K562 treated with DMSO at 1 percent for 4 hours (cell line): ENCODE data around the gene CRYGS. TPM values are rescaled to one million over a fixed set of nuclear protein-coding genes. Genes with fewer than 3 reads are reported as not detected.

Experiments
- total RNA-seq: library from RNA; unstranded; fragments of 300-600 nt; gene quantifications from 2 replicates; pipeline ENCODE4 v1.2.3, GENCODE V29; 2022; ENCODE audit not compliant: insufficient read depth

Gene CRYGS
- total RNA-seq, result 1.5 and 3.0 TPM in 2 replicates

GRCh38 chr3:186544281-186544680, at the start of gene CRYGS:
Gene CRYGS, minus strand, starts transcription at chr3:186544380. Its CDS starts 54 bp downstream, at chr3:186544326.

GRCh38 chr3:186570096-186570940, 26.1 kb upstream of the CRYGS start, which contains the start of gene DNAJB11:
Gene DNAJB11, plus strand, starts transcription at chr3:186570720. Its CDS starts 178 bp downstream, at chr3:186570898.

GRCh38 chr3:186567072-186567921, 23.1 kb upstream of the CRYGS start, which contains the start of gene TBCCD1:
Gene TBCCD1, minus strand, starts transcription at chr3:186567339. Its CDS starts 3,010 bp downstream, at chr3:186564329.

Other genes with a start within 250 kb of the CRYGS start
- gene DGKG, start 182.1 kb downstream of the CRYGS start, total RNA-seq, result not detected in 2 replicates
- 6.0 and 11.2 TPM in 2 replicates for gene TBCCD1, start 23.0 kb upstream of the CRYGS start, total RNA-seq
- 70.7 and 71.2 TPM in 2 replicates for gene DNAJB11, start 26.3 kb upstream of the CRYGS start, total RNA-seq
- not detected in 2 replicates for gene AHSG, start 68.7 kb upstream of the CRYGS start, total RNA-seq
- not detected in 2 replicates for gene FETUB, start 96.0 kb upstream of the CRYGS start, total RNA-seq
- gene HRG, start 121.6 kb upstream of the CRYGS start, total RNA-seq, result not detected in 2 replicates
- not detected in 2 replicates for gene KNG1, start 173.0 kb upstream of the CRYGS start, total RNA-seq
- 120 and 173 TPM in 2 replicates for gene EIF4A2, start 239.2 kb upstream of the CRYGS start, total RNA-seq